OCI-LY1 (cell line): ENCODE measurements around the gene TTC17.

Source experiments
- H2AFZ ChIP-seq: fragments of 200-600 bp; sonication (generic), shearing (Covaris generic); 2 replicates; pipeline ENCODE4 v1.6.0; 2014; ENCODE audit warnings: antibody characterized with exemption, mild to moderate bottlenecking, low read length
- H3F3A ChIP-seq: fragments of 200-600 bp; sonication (generic), shearing (Covaris generic); 2 replicates; pipeline ENCODE4 v1.6.0; 2014; ENCODE audit warnings: mild to moderate bottlenecking, antibody characterized with exemption, low read length, moderate library complexity; ENCODE audit not compliant: insufficient read depth
- H3K27ac ChIP-seq: fragments of 200-600 bp; sonication (generic); 2 replicates; pipeline ENCODE4 v1.5.1; 2014; ENCODE audit warnings: low read length, mixed run types, mild to moderate bottlenecking, low read depth; ENCODE audit not compliant: poor library complexity, severe bottlenecking
- H3K27me3 ChIP-seq: fragments of 200-600 bp; sonication (generic); 2 replicates; pipeline ENCODE4 v1.6.0; 2014; ENCODE audit warnings: antibody characterized with exemption, mild to moderate bottlenecking, low read length, moderate library complexity; ENCODE audit not compliant: insufficient read depth
- H3K36me3 ChIP-seq: fragments of 200-600 bp; sonication (generic); 2 replicates; pipeline ENCODE4 v1.6.1; 2014; ENCODE audit warnings: mild to moderate bottlenecking, antibody characterized with exemption, low read length, moderate library complexity, mixed read lengths; ENCODE audit not compliant: insufficient read depth
- H3K4me1 ChIP-seq: fragments of 200-600 bp; sonication (generic); 2 replicates; pipeline ENCODE4 v1.5.1; 2014; ENCODE audit warnings: mild to moderate bottlenecking, low read length, moderate library complexity; ENCODE audit not compliant: insufficient read depth, severe bottlenecking
- H3K4me2 ChIP-seq: fragments of 200-600 bp; sonication (generic), shearing (Covaris generic); 2 replicates; pipeline ENCODE4 v1.6.1; 2014; ENCODE audit warnings: low read length
- H3K4me3 ChIP-seq: fragments of 200-600 bp; sonication (generic); 2 replicates; pipeline ENCODE4 v1.5.1; 2014; ENCODE audit warnings: low read length, low read depth, mild to moderate bottlenecking, mixed read lengths; ENCODE audit not compliant: poor library complexity, severe bottlenecking
- H3K79me2 ChIP-seq: fragments of 200-600 bp; shearing (Covaris generic); 2 replicates; pipeline ENCODE4 v1.6.1; 2016; ENCODE audit warnings: mixed run types, low read length, mixed read lengths; ENCODE audit not compliant: insufficient read depth
- H3K9ac ChIP-seq: fragments of 200-600 bp; sonication (generic), shearing (Covaris generic); 2 replicates; pipeline ENCODE4 v1.6.1; 2014; ENCODE audit warnings: mild to moderate bottlenecking, low read length, mixed read lengths
- H3K9me2 ChIP-seq: fragments of 200-600 bp; sonication (generic), shearing (Covaris generic); 2 replicates; pipeline ENCODE4 v1.6.1; 2014; ENCODE audit warnings: low read depth, mild to moderate bottlenecking, low read length, mixed read lengths
- H3K9me3 ChIP-seq: fragments of 200-600 bp; shearing (Covaris generic); 2 replicates; pipeline ENCODE4 v1.6.1; 2014; ENCODE audit warnings: low read length, mixed read lengths
- H4K20me1 ChIP-seq: fragments of 200-600 bp; sonication (generic), shearing (Covaris generic); 2 replicates; pipeline ENCODE4 v1.6.0; 2016; ENCODE audit warnings: mild to moderate bottlenecking, low read length; ENCODE audit not compliant: insufficient read depth
- CTCF ChIP-seq: fragments of 200-600 bp; sonication (generic), shearing (Covaris generic); IDR thresholded peaks from 2 replicates; pipeline ENCODE4 v1.5.1; 2017; ENCODE audit warnings: mild to moderate bottlenecking, antibody characterized with exemption, low read length, moderate library complexity, mixed read lengths
- EZH2 ChIP-seq: fragments of 200-600 bp; sonication (generic), shearing (Covaris generic); IDR thresholded peaks from 2 replicates; pipeline ENCODE4 v1.8.0; 2017; ENCODE audit warnings: borderline replicate concordance, mixed run types, mild to moderate bottlenecking, antibody characterized with exemption, low read length, moderate library complexity, mixed read lengths

The TTC17 gene

DNA sequence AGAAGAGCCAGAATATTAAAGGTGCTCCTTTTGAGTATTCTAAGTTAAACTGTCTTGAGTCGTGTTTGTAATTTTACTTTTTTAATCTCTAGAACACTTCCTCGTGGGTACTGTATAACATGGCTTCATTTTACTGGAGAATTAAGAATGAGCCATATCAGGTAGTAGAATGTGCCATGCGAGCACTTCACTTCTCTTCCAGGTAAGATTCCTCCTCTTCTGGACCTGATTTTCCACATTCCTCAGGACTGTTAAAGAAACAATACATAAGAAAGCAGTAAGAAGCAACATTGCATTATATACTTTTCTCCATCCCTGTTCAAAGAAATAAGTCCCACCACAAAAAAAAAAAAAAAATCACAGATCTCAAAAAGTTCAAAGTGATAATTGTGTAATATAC is 37.9 kb downstream of the TTC17 start:
- no peaks in the 10 kb centered on the region for H3K4me1 ChIP-seq
- TF ChIP-seq EZH2: no peak
- no peak for TF ChIP-seq CTCF
- peaks cover 79% of the 10 kb centered on the region for H3K36me3 ChIP-seq
- H3K4me2 ChIP-seq: no peak overlapping the region
- no peak overlapping the region for H2AFZ ChIP-seq
- H3K9me3 ChIP-seq: no peaks in the 10 kb centered on the region
- no peaks in the 10 kb centered on the region for H3K27me3 ChIP-seq
- H3K9ac ChIP-seq: no peak overlapping the region
- no peak overlapping the region for H3K4me3 ChIP-seq
- H3K79me2 ChIP-seq: no peaks in the 10 kb centered on the region
- no peak overlapping the region for H3K27ac ChIP-seq
- no peaks in the 10 kb centered on the region for H4K20me1 ChIP-seq
- H3K9me2 ChIP-seq: no peaks in the 10 kb centered on the region
- no peaks in the 10 kb centered on the region for H3F3A ChIP-seq

DNA sequence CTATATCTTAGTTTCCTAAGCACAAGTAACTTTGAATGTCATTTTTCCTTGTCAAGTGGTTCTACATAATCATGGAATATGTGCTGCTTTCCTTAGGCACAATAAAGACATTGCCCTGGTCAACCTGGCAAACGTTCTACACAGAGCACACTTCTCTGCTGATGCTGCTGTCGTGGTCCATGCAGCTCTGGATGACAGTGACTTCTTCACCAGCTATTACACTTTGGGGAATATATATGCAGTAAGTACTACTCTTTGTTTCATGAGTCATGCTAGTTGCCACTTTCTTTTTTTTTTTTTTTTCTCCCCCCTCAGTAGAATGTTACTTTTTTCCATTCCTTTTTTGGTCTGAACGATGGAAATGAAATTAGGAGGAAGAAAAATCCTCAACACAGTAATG is 38.5 kb downstream of the TTC17 start:
- H3K79me2 ChIP-seq: no peaks in the 10 kb centered on the region
- no peaks in the 10 kb centered on the region for H3F3A ChIP-seq
- H3K4me1 ChIP-seq: no peaks in the 10 kb centered on the region
- no peak overlapping the region for H3K9ac ChIP-seq
- H3K4me2 ChIP-seq: no peak overlapping the region
- H3K36me3 ChIP-seq: peaks cover 76% of the 10 kb centered on the region
- H3K4me3 ChIP-seq: no peak overlapping the region
- H3K27ac ChIP-seq: no peak overlapping the region
- H3K27me3 ChIP-seq: no peaks in the 10 kb centered on the region
- no peaks in the 10 kb centered on the region for H3K9me3 ChIP-seq
- H2AFZ ChIP-seq: no peak overlapping the region
- no peak for TF ChIP-seq EZH2
- TF ChIP-seq CTCF: no peak
- no peaks in the 10 kb centered on the region for H3K9me2 ChIP-seq
- H4K20me1 ChIP-seq: no peaks in the 10 kb centered on the region

- Histone ChIP-seq H3K9ac (no peak overlapping the region), H3K4me1 (no peaks in the 10 kb centered on the region), H3K27ac (no peak overlapping the region), H2AFZ (no peak overlapping the region), H3K9me2 (no peaks in the 10 kb centered on the region), H3K4me3 (no peak overlapping the region), H3K36me3 (peaks cover 79% of the 10 kb centered on the region), H3K4me2 (no peak overlapping the region), H3K79me2 (no peaks in the 10 kb centered on the region), H3K27me3 (no peaks in the 10 kb centered on the region), H3F3A (no peaks in the 10 kb centered on the region), H4K20me1 (no peaks in the 10 kb centered on the region), H3K9me3 (no peaks in the 10 kb centered on the region)
- TF ChIP-seq EZH2 (no peak), CTCF (no peak)
Observed at GRCh38 chr11:43399983-43400630, 41.4 kb downstream of the TTC17 start.
